Measurements from ENCODE around the gene FAXDC2.

Gene FAXDC2

DNA sequence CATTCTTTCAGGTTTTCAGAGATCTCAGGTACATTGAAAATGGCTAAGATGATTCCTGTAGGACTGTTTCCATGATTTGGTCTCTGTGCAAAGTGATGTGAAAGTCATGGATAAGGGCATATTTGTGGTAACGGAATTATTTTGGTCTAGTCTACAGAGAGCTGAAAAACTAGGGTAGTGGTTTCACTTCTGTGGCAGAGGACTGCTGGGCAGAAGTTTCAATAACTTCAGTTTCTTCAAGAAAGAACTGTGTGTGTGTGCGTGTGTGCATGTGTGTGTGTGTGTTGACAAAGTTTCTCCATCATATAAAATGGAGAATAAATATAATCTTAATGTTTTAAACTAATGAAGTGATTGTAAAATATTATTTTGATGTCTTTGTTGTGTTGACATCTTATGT lies 12.4 kb upstream of the FAXDC2 start:
- H3K27me3 ChIP-seq (ENCODE audit: control insufficient read depth in 5 of 5, insufficient read depth in 4 of 5, low read length in 5 of 5), result no peaks in the 10 kb centered on the region
- no peak overlapping the region for H3K9ac ChIP-seq (ENCODE audit: low read length in 5 of 5)
- no peak overlapping the region for H3K4me3 ChIP-seq (ENCODE audit: low read depth in 1 of 5, low read length in 5 of 5)
- H3K27ac ChIP-seq (ENCODE audit: low read depth, low read length), result no peak overlapping the region
- peaks cover 10 to 47% (median 41%) of the 10 kb centered on the region in 5 donors for H3K4me1 ChIP-seq (ENCODE audit: control insufficient read depth in 5 of 5, insufficient read depth in 5 of 5, low read length in 5 of 5)
- no peaks in the 10 kb centered on the region for H3K9me3 ChIP-seq (ENCODE audit: control insufficient read depth in 5 of 5, low read length in 5 of 5)
- H3K36me3 ChIP-seq (ENCODE audit: control insufficient read depth in 5 of 5, insufficient read depth in 5 of 5, low read length in 5 of 5), result peaks cover 13 to 32% (median 23%) of the 10 kb centered on the region in 5 donors

DNA sequence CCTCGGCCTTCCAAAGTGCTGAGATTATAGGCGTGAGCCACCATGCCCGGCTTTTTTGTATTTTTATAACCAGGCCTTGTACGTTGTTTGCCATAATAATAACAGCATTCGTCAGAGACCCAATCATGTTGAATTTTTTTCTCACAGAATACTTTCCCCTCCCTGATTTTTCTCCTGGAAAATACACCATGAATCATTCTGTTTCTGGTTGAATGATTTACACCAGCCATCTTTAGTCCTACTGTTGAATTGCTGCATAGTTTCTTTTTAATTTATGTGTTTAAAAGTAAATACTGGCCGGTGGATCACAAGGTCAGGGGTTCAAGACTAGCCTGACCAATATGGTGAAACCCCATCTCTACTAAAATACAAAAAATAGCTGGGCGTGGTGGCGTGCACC lies 11.5 kb upstream of the FAXDC2 start:
- no peak overlapping the region for H3K27ac ChIP-seq (ENCODE audit: low read depth, low read length)
- H3K27me3 ChIP-seq (ENCODE audit: control insufficient read depth in 5 of 5, insufficient read depth in 4 of 5, low read length in 5 of 5), result no peaks in the 10 kb centered on the region
- H3K4me3 ChIP-seq (ENCODE audit: low read depth in 1 of 5, low read length in 5 of 5), result no peak overlapping the region
- peaks cover 11 to 50% (median 43%) of the 10 kb centered on the region in 5 donors for H3K4me1 ChIP-seq (ENCODE audit: control insufficient read depth in 5 of 5, insufficient read depth in 5 of 5, low read length in 5 of 5)
- H3K36me3 ChIP-seq (ENCODE audit: control insufficient read depth in 5 of 5, insufficient read depth in 5 of 5, low read length in 5 of 5), result peaks cover 8 to 27% (median 23%) of the 10 kb centered on the region in 5 donors
- H3K9ac ChIP-seq (ENCODE audit: low read length in 5 of 5), result no peak overlapping the region
- no peaks in the 10 kb centered on the region for H3K9me3 ChIP-seq (ENCODE audit: control insufficient read depth in 5 of 5, low read length in 5 of 5)

DNA sequence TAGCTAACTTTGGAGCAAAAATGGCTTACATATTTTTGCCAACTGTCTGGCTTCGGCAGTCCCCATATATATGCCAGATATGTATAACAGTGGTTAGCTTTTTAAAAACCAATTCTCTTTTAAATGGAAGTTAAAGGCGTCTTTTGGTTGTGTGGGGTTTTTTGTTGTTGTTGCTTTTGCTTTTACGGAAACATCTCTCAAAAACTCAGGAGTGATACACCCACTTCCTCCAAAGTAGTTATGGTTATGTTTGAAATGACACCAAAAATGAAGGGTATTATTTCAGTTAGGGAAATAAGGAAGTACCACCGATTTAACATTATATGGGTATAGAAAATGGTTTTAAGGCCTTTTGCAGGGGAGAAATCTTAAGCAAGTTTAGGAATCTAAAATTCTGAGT lies 10.4 kb upstream of the FAXDC2 start:
- peaks cover 12 to 52% (median 46%) of the 10 kb centered on the region in 5 donors for H3K4me1 ChIP-seq (ENCODE audit: control insufficient read depth in 5 of 5, insufficient read depth in 5 of 5, low read length in 5 of 5)
- H3K27ac ChIP-seq (ENCODE audit: low read depth, low read length), result peak overlapping the region; percentile 96

DNA sequence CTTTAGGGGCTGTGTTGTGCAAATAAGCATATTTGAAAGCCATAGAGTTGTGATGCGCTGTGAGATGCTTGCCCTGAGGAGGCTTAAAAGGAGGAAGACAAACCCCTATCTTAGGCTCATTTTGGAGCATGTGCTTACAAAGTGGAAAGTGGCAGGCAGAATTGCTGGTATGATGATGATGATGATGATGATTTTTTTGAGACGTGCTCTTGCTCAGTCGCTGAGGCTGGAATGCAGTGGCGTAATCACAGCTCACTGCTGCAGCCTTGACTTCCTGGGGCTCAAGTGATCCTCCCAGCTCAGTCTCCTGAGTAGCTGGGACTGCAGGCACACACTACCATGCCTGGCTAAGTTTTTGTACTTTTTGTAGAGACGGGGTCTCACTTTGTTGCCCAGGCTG lies 9.7 kb upstream of the FAXDC2 start:
- Histone ChIP-seq H3K27me3 (ENCODE audit: control insufficient read depth in 5 of 5, insufficient read depth in 4 of 5, low read length in 5 of 5) (no peaks in the 10 kb centered on the region), H3K4me1 (ENCODE audit: control insufficient read depth in 5 of 5, insufficient read depth in 5 of 5, low read length in 5 of 5) (peaks cover 12 to 52% (median 46%) of the 10 kb centered on the region in 5 donors), H3K4me3 (ENCODE audit: low read depth in 1 of 5, low read length in 5 of 5) (peak overlapping the region; percentile 66 to 95 (median 91)), H3K27ac (ENCODE audit: low read depth, low read length) (peak overlapping the region; percentile 96), H3K9me3 (ENCODE audit: control insufficient read depth in 5 of 5, low read length in 5 of 5) (no peaks in the 10 kb centered on the region), H3K36me3 (ENCODE audit: control insufficient read depth in 5 of 5, insufficient read depth in 5 of 5, low read length in 5 of 5) (peaks cover 0 to 13% (median 7%) of the 10 kb centered on the region in 5 donors), H3K9ac (ENCODE audit: low read length in 5 of 5) (peak overlapping the region; percentile 77 to 93 (median 89))

More for the DNA sequence above, 10.4 kb upstream of the FAXDC2 start:
- H3K9ac ChIP-seq (ENCODE audit: low read length in 5 of 5), result peak overlapping the region; percentile 20 to 92 (median 77)
- H3K27me3 ChIP-seq (ENCODE audit: control insufficient read depth in 5 of 5, insufficient read depth in 4 of 5, low read length in 5 of 5), result no peaks in the 10 kb centered on the region
- no peaks in the 10 kb centered on the region for H3K9me3 ChIP-seq (ENCODE audit: control insufficient read depth in 5 of 5, low read length in 5 of 5)
- peak overlapping the region; percentile 66 to 95 (median 91) for H3K4me3 ChIP-seq (ENCODE audit: low read depth in 1 of 5, low read length in 5 of 5)
- peaks cover 4 to 20% (median 14%) of the 10 kb centered on the region in 5 donors for H3K36me3 ChIP-seq (ENCODE audit: control insufficient read depth in 5 of 5, insufficient read depth in 5 of 5, low read length in 5 of 5)

DNA sequence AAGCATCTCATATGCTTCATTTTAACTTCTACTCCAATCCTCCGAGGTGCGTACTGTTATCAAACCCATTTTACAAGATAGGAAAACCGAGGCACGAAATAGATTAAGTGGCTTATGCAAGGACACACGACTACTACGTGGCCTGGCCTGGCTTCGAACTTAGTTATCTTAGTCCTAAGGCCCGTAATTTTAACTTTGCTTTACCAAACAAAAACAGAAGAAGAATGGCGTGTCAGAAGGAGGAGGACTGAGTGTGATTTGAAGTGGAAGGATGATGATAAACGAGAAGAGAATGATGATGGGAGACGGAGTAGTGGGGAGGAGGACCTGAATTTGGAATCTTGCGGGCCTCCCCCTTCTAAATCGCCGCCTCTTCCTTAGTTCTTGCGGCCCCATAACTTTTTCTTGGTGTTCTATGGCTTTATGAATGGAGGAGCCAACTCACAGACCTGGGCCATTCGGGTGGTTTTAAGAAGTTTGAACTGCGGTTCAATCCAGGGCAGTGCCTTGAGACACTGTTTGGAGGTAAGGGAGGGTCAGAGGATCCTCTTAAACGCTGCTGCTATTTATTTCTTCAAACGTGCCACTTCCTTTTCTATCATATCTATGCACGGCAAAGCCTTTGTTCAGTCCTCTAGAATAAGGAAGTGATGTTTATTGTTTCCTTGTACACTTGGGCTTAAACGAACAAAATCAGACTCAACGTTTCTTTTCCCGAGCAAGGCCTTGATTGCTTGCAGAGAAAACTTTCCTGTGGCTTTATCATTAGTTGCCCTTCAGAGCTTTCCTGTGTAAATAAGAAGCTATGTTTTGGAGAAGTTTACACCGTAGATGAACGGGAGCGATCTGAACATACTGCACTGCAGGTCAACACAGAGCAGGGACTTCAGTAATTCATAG lies 8.8 kb upstream of the FAXDC2 start:
- Histone ChIP-seq H3K9me3 (ENCODE audit: control insufficient read depth in 5 of 5, low read length in 5 of 5) (no peaks in the 10 kb centered on the region), H3K27me3 (ENCODE audit: control insufficient read depth in 5 of 5, insufficient read depth in 4 of 5, low read length in 5 of 5) (no peaks in the 10 kb centered on the region), H3K4me3 (ENCODE audit: low read depth in 1 of 5, low read length in 5 of 5) (peak overlapping the region; percentile 66 to 95 (median 91)), H3K9ac (ENCODE audit: low read length in 5 of 5) (peak overlapping the region; percentile 32 to 93 (median 89)), H3K27ac (ENCODE audit: low read depth, low read length) (peak overlapping the region; percentile 96), H3K36me3 (ENCODE audit: control insufficient read depth in 5 of 5, insufficient read depth in 5 of 5, low read length in 5 of 5) (peaks cover 0 to 8% (median 6%) of the 10 kb centered on the region in 5 donors), H3K4me1 (ENCODE audit: control insufficient read depth in 5 of 5, insufficient read depth in 5 of 5, low read length in 5 of 5) (peaks cover 12 to 52% (median 46%) of the 10 kb centered on the region in 5 donors)

DNA sequence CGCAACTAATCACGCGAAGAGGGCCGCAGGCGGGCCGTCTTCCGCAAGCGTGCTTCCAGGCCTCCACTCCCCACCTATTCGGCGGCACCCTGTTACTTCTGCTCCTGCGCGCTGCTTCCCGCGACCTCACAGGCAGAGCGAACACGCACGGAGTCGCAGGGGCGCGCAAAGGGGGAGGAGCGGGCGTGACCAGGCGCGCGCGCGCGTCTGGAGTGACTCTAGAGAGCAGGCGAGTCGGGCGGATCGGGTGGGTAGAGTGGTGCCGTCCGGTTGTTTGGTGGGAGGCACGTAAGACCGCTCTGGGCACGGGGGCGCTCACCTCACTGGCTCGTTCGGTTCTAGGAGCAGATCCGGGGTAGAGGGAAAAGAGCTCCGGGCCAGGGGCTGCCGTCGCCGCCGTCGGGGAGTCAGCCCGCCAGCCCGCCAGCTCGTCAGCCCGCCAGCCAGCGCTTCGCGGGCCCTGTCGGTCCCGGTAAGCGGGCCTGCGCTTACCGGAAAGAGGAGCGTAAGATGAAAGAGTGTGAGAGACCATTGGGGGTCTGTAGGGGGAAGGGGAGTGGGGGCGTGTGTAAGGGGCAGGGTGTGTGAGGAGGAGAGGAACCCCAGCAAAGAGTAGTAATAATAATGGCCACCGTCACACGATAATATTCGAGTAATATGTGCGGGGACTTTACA lies 8.0 kb upstream of the FAXDC2 start, which contains the start of gene CNOT8:
Gene CNOT8 (plus strand): TSS at position 331 of the 675 bp plus-strand sequence. CDS start 4,652 bp downstream, outside the sequence.
- Histone ChIP-seq H3K9me3 (ENCODE audit: control insufficient read depth in 5 of 5, low read length in 5 of 5) (no peaks in the 10 kb centered on the region), H3K36me3 (ENCODE audit: control insufficient read depth in 5 of 5, insufficient read depth in 5 of 5, low read length in 5 of 5) (peaks cover 0 to 4% (median 3%) of the 10 kb centered on the region in 5 donors), H3K27ac (ENCODE audit: low read depth, low read length) (peak within 1 kb of the TSS; percentile 96), H3K4me1 (ENCODE audit: control insufficient read depth in 5 of 5, insufficient read depth in 5 of 5, low read length in 5 of 5) (peaks cover 12 to 50% (median 46%) of the 10 kb centered on the region in 5 donors), H3K27me3 (ENCODE audit: control insufficient read depth in 5 of 5, insufficient read depth in 4 of 5, low read length in 5 of 5) (no peaks in the 10 kb centered on the region), H3K9ac (ENCODE audit: low read length in 5 of 5) (peak within 1 kb of the TSS; percentile 81 to 93 (median 89)), H3K4me3 (ENCODE audit: low read depth in 1 of 5, low read length in 5 of 5) (peak within 1 kb of the TSS; percentile 66 to 95 (median 91))

DNA sequence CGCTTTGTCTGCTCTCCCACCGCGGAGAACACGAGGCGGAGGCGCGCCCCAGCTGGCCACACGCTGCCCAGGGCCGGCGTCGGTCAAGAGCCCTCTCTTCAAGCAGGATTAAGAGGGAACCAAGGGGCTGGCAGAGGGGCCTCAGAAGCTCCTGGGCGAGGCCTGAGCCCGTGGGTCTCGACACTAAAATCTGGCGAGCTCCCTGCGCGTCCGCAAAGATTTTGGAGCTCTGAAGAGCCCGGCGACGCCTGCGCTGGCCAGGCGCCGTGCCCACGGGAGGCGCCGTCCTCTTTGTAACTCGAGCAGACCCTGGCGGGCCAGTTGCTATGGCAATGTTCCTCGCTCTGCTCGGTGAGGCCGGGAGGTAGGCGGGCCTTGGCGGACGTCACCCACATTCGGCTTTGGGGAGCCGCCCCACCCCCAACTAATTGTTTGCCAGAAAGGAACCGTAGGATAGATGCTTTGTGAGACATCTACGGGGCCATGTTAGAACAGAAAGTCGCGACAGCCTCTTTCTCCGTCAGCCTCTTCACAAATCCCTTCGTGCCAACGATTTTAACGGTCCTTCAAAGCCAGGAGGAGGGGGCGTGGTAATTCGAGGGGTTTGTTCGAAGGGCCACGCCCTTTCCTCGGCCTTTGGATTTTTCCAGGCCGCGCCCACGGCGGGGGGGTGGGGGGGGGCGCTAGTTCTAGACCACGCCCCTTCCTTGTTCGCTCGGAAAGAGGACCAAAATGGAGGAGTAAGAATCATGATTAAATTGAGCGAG lies 7.3 kb upstream of the FAXDC2 start:
- H3K4me1 ChIP-seq (ENCODE audit: control insufficient read depth in 5 of 5, insufficient read depth in 5 of 5, low read length in 5 of 5), result peaks cover 11 to 45% (median 43%) of the 10 kb centered on the region in 5 donors
- no peaks in the 10 kb centered on the region for H3K36me3 ChIP-seq (ENCODE audit: control insufficient read depth in 5 of 5, insufficient read depth in 5 of 5, low read length in 5 of 5)
- H3K9ac ChIP-seq (ENCODE audit: low read length in 5 of 5), result peak overlapping the region; percentile 81 to 93 (median 89)
- H3K9me3 ChIP-seq (ENCODE audit: control insufficient read depth in 5 of 5, low read length in 5 of 5), result no peaks in the 10 kb centered on the region
- H3K4me3 ChIP-seq (ENCODE audit: low read depth in 1 of 5, low read length in 5 of 5), result peak overlapping the region; percentile 66 to 95 (median 87)
- peak overlapping the region; percentile 96 for H3K27ac ChIP-seq (ENCODE audit: low read depth, low read length)
- no peaks in the 10 kb centered on the region for H3K27me3 ChIP-seq (ENCODE audit: control insufficient read depth in 5 of 5, insufficient read depth in 4 of 5, low read length in 5 of 5)

DNA sequence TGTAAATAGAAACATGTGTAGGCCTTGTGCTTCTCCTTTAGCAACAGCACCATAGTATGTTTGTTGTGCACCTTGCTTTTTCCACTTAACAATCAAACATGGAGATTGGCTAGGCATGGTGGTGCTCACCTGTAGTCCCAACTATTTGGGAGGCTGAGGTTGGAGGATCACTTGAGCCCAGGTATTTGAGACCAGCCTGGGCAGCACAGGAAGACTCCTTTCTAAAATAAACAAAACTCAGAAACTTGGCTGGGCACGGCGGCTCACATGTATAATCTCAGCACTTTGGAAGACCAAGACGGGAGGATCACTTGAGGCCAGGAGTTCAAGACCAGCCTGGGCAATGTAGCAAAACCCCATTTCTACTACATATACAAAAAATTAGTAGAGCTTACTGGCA lies 948 bp upstream of the FAXDC2 start:
- no peak overlapping the region for H3K4me3 ChIP-seq (ENCODE audit: low read depth in 1 of 5, low read length in 5 of 5)
- H3K36me3 ChIP-seq (ENCODE audit: control insufficient read depth in 5 of 5, insufficient read depth in 5 of 5, low read length in 5 of 5), result no peaks in the 10 kb centered on the region
- no peaks in the 10 kb centered on the region for H3K27me3 ChIP-seq (ENCODE audit: control insufficient read depth in 5 of 5, insufficient read depth in 4 of 5, low read length in 5 of 5)
- peak overlapping the region in 1 of 5 donors; percentile 72 for H3K9ac ChIP-seq (ENCODE audit: low read length in 5 of 5)
- H3K27ac ChIP-seq (ENCODE audit: low read depth, low read length), result no peak overlapping the region
- no peaks in the 10 kb centered on the region for H3K9me3 ChIP-seq (ENCODE audit: control insufficient read depth in 5 of 5, low read length in 5 of 5)
- H3K4me1 ChIP-seq (ENCODE audit: control insufficient read depth in 5 of 5, insufficient read depth in 5 of 5, low read length in 5 of 5), result peaks cover 0 to 36% (median 31%) of the 10 kb centered on the region in 5 donors

DNA sequence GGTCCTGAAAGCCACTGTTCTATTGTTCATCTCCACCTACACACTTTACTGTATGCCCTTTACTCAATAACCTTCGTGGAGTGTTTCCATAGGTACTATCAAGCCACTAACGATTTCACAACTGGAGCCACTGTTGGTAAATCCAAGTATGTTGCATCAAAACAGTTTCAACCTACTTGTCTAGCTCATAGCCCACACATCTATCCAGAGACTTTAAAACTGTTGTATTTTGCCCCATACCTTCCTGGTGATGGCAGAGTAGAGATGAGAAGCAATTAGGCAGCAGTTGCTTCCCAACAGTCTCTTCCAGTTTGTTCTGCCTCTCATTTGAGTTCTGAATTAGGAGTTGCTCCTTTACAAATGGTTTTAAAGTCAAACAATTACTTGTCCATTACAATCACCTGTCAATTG lies 607 bp downstream of the FAXDC2 start:
- Histone ChIP-seq H3K27me3 (ENCODE audit: control insufficient read depth in 5 of 5, insufficient read depth in 4 of 5, low read length in 5 of 5) (no peaks in the 10 kb centered on the region), H3K27ac (ENCODE audit: low read depth, low read length) (peak overlapping the region; percentile 68), H3K36me3 (ENCODE audit: control insufficient read depth in 5 of 5, insufficient read depth in 5 of 5, low read length in 5 of 5) (peaks cover 0 to 4% (median 0%) of the 10 kb centered on the region in 5 donors), H3K9me3 (ENCODE audit: control insufficient read depth in 5 of 5, low read length in 5 of 5) (no peaks in the 10 kb centered on the region), H3K9ac (ENCODE audit: low read length in 5 of 5) (peak overlapping the region; percentile 16 to 75 (median 60)), H3K4me3 (ENCODE audit: low read depth in 1 of 5, low read length in 5 of 5) (peak overlapping the region; percentile 83 to 99 (median 91)), H3K4me1 (ENCODE audit: control insufficient read depth in 5 of 5, insufficient read depth in 5 of 5, low read length in 5 of 5) (peaks cover 0 to 38% (median 34%) of the 10 kb centered on the region in 5 donors)

Data from subcutaneous abdominal adipose tissue (tissue), 5 donors.